ENCODE measurements around the gene CANX. TPM values are rescaled to one million over a fixed set of nuclear protein-coding genes. Genes with fewer than 3 reads are reported as not detected.

Gene CANX
- total RNA-seq, 1 experiment from 2014 or later: 538 TPM

DNA sequence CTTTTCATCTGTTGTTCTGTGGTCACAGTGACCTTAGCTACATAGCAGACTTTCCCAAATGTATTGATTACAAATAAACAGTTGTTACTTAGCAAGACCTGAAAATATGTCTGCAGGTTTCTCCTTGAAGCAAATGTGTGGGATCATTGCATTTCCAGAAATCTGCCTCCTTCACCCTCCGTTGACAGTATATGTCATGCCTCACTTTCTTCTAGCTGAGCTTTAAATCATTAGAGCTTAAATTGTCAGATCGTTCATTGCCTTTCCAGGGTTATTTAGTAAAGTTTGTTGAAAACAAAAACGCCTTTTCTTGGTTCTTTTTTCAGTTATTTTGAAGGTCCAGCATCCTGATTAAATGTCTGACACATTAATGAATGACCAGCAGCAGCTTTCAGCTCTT is 31.6 kb downstream of the CANX start:
- Mint-ChIP-seq H3K36me3 (ENCODE audit: insufficient read depth in 1 of 3, low read depth in 3 of 3) (peaks cover 17 to 61% (median 42%) of the 10 kb centered on the region in 3 experiments; a peak in 6 of 7 replicates), H3K27ac (peak overlapping the region in 1 of 3 experiments; percentile 87; a peak in 2 of 7 replicates), H3K27me3 (ENCODE audit: low read depth) (no peaks in the 10 kb centered on the region), H3K4me3 (no peak overlapping the region), H3K4me1 (peaks cover 11 to 18% of the 10 kb centered on the region in 2 experiments), H3K9me3 (no peaks in the 10 kb centered on the region)
- no peak overlapping the region for H3T11ph ChIP-seq (ENCODE audit: low read length)
- no peak overlapping the region for H2BK5ac ChIP-seq (ENCODE audit: insufficient read length, low read length)
- H2BK12ac ChIP-seq (ENCODE audit: insufficient read length, low read depth, low read length): no peak overlapping the region
- H3K9ac ChIP-seq (ENCODE audit: extremely low read depth, insufficient read length, low read length): no peak overlapping the region
- no peaks in the 10 kb centered on the region for H3K4me1 ChIP-seq (ENCODE audit: insufficient read depth, low read length)
- no peak overlapping the region for H3K4ac ChIP-seq (ENCODE audit: low read depth, low read length)
- H3K23me2 ChIP-seq (ENCODE audit: insufficient read length, low read depth, low read length, poor library complexity, severe bottlenecking): no peaks in the 10 kb centered on the region
- no CpG with 5 or more reads among the region's 3 CpGs for WGBS (ENCODE audit: extremely low coverage, insufficient read length, low lambda C conversion rate)
- no peak overlapping the region for H2BK15ac ChIP-seq (ENCODE audit: low read depth, low read length)
- no peak overlapping the region for H2AK5ac ChIP-seq (ENCODE audit: insufficient read length, low read length)
- H4K8ac ChIP-seq (replicated peaks; ENCODE audit: insufficient read length, low read depth, low read length): no peak overlapping the region
- peaks cover 14% of the 10 kb centered on the region; the same call in 1 of the 2 replicates for H3K79me2 ChIP-seq (ENCODE audit: insufficient read depth, low read length)
- no peaks in the 10 kb centered on the region for H4K20me1 ChIP-seq (ENCODE audit: control insufficient read depth, insufficient read depth, insufficient read length)
- TF ChIP-seq, protein P1, sequence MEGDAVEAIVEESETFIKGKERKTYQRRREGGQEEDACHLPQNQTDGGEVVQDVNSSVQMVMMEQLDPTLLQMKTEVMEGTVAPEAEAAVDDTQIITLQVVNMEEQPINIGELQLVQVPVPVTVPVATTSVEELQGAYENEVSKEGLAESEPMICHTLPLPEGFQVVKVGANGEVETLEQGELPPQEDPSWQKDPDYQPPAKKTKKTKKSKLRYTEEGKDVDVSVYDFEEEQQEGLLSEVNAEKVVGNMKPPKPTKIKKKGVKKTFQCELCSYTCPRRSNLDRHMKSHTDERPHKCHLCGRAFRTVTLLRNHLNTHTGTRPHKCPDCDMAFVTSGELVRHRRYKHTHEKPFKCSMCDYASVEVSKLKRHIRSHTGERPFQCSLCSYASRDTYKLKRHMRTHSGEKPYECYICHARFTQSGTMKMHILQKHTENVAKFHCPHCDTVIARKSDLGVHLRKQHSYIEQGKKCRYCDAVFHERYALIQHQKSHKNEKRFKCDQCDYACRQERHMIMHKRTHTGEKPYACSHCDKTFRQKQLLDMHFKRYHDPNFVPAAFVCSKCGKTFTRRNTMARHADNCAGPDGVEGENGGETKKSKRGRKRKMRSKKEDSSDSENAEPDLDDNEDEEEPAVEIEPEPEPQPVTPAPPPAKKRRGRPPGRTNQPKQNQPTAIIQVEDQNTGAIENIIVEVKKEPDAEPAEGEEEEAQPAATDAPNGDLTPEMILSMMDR (conservative IDR thresholded peaks at IDR 0.05): no peak
- H3K56ac ChIP-seq (ENCODE audit: insufficient read length, low read depth, low read length): no peak overlapping the region
- H3K27me3 ChIP-seq (ENCODE audit: insufficient read depth, low read length): no peaks in the 10 kb centered on the region
- no peak overlapping the region for H4K5ac ChIP-seq (ENCODE audit: insufficient read length, low read depth, low read length)
- H3K79me1 ChIP-seq (ENCODE audit: insufficient read depth, low read depth, low read length, poor library complexity, severe bottlenecking): no peaks in the 10 kb centered on the region
- no peak overlapping the region for H4K91ac ChIP-seq (ENCODE audit: insufficient read length, low read depth, low read length)
- no peak overlapping the region for H3K27ac ChIP-seq (ENCODE audit: insufficient read length, low read depth, low read length)
- H2BK20ac ChIP-seq (ENCODE audit: low read depth, low read length, poor library complexity, severe bottlenecking): no peak overlapping the region
- H3K14ac ChIP-seq (ENCODE audit: insufficient read depth, low read length): no peak overlapping the region
- no peak overlapping the region for H2BK120ac ChIP-seq (ENCODE audit: low read depth, low read length, poor library complexity, severe bottlenecking)
- no peak overlapping the region for H3K18ac ChIP-seq (ENCODE audit: insufficient read length, low read depth, low read length)
- no peak overlapping the region for H3K23ac ChIP-seq (ENCODE audit: insufficient read length, low read depth, low read length)
- no peak for DNase-seq
- H2AFZ ChIP-seq (ENCODE audit: low read length): no peak overlapping the region
- no peaks in the 10 kb centered on the region for H3K9me3 ChIP-seq (ENCODE audit: control insufficient read depth, low read depth, low read length)
- no peak overlapping the region for H3K4me2 ChIP-seq (ENCODE audit: insufficient read depth, insufficient read length, low read length)
